CD4-positive, alpha-beta memory T cell (primary cell): ENCODE data around the gene TBL1X. TPM values are rescaled to one million over a fixed set of nuclear protein-coding genes. Genes with fewer than 3 reads are reported as not detected.

Source experiments
- CTCF ChIA-PET: fragments of 350-600 bp; sonication (Branson Sonifier 250); formaldehyde crosslinking; loops from one replicate; lab custom pipeline; 2021; ENCODE audit warnings: inconsistent platforms; ENCODE audit not compliant: partially characterized antibody; lab: Charles Lee
- POLR2A ChIA-PET: fragments of 350-600 bp; sonication (Branson Sonifier 250); formaldehyde crosslinking; loops from one replicate; lab custom pipeline; 2021; ENCODE audit not compliant: partially characterized antibody; lab: Charles Lee
- DNase-seq, 5 donors: peaks; one replicate each; pipeline versions ENCODE4 v3.0.0 to v3.0.0-alpha.2; 2020 to 2022; ENCODE audit warnings: mixed read lengths in 1 of 5
- H3K27ac ChIP-seq: one replicate; pipeline ENCODE4 v1.7.0; 2013; ENCODE audit warnings: low read depth, low read length
- H3K27me3 ChIP-seq: 2 replicates; pipeline ENCODE4 v1.7.0; 2013; ENCODE audit warnings: mild to moderate bottlenecking, low read length, moderate library complexity; ENCODE audit not compliant: insufficient read depth
- H3K36me3 ChIP-seq: 2 replicates; pipeline ENCODE4 v1.7.0; 2013; ENCODE audit warnings: mild to moderate bottlenecking, low read length, moderate library complexity; ENCODE audit not compliant: insufficient read depth
- H3K4me1 ChIP-seq: 2 replicates; pipeline ENCODE4 v1.7.0; 2013; ENCODE audit warnings: mild to moderate bottlenecking, low read length, moderate library complexity; ENCODE audit not compliant: insufficient read depth
- H3K4me3 ChIP-seq, 2 donors: one replicate each; pipeline ENCODE4 v1.7.0; 2013; ENCODE audit warnings: low read length in 2 of 2, mild to moderate bottlenecking in 1 of 2
- H3K9me3 ChIP-seq, 2 donors: one replicate each; pipeline ENCODE4 v1.7.0; 2013; ENCODE audit warnings: low read length in 2 of 2, control low read depth in 1 of 2; ENCODE audit not compliant: control insufficient read depth in 1 of 2
- H3K27ac Mint-ChIP-seq, 7 donors: one replicate each; pipeline ENCODE4 v1.8.0; 2020 to 2021; ENCODE audit warnings: mixed read lengths in 7 of 7, mild to moderate bottlenecking in 6 of 7, inconsistent platforms in 3 of 7, moderate library complexity in 3 of 7
- H3K27me3 Mint-ChIP-seq, 2 donors: one replicate each; pipeline ENCODE4 v1.8.0; 2020 to 2021; ENCODE audit warnings: mixed read lengths in 2 of 2
- H3K36me3 Mint-ChIP-seq, 2 donors: one replicate each; pipeline ENCODE4 v1.8.0; 2020 to 2021; ENCODE audit warnings: mixed read lengths in 2 of 2, inconsistent platforms in 1 of 2, mild to moderate bottlenecking in 1 of 2
- H3K4me1 Mint-ChIP-seq, 4 donors: one replicate each; pipeline ENCODE4 v1.8.0; 2020 to 2021; ENCODE audit warnings: mixed read lengths in 4 of 4, mild to moderate bottlenecking in 1 of 4
- H3K4me3 Mint-ChIP-seq, 8 donors: one replicate each; pipeline ENCODE4 v1.8.0; 2020 to 2021; ENCODE audit warnings: mixed read lengths in 8 of 8, mild to moderate bottlenecking in 7 of 8, moderate library complexity in 6 of 8, inconsistent platforms in 3 of 8
- H3K9me3 Mint-ChIP-seq, 8 donors: one replicate each; pipeline ENCODE4 v1.8.0; 2020 to 2021; ENCODE audit warnings: mixed read lengths in 8 of 8, mild to moderate bottlenecking in 5 of 8, inconsistent platforms in 3 of 8, moderate library complexity in 1 of 8
- intact Hi-C: fragments of 100-400 bp; cut with micrococcal nuclease; formaldehyde crosslinking; loops from one replicate; pipeline ENCODE4 v1.15.1; 2023
- polyA plus RNA-seq, 2 donors: library from polyadenylated mRNA; unstranded; fragments of 300-500 nt; fragmentation: Illumina TruSeq; gene quantifications; one replicate each; pipeline ENCODE4 v1.2.3, GENCODE V29; 2021
- total RNA-seq, 2 experiments: library from RNA; stranded (reverse); gene quantifications; one replicate each; pipeline ENCODE4 v1.2.3, GENCODE V29; 2021

TBL1X gene
- total and polyA plus RNA-seq, 4 experiments from 2014 or later = 6.1 to 50.5 (median 34.3) TPM

- no peaks in the 10 kb centered on the region for H3K36me3 Mint-ChIP-seq
- intact Hi-C loops = no loop called here
- ChIA-PET POLR2A (interaction anchor here (0.6 kb wide), 1 partner anchor 57 kb away, joined by 4 read pairs; no protein-coding TSS in a partner anchor), CTCF (no interaction called here)
- peak overlapping the region in 1 of 7 donors; percentile 44 for H3K27ac Mint-ChIP-seq
- H3K4me3 Mint-ChIP-seq = no peak overlapping the region
- H3K9me3 Mint-ChIP-seq = no peaks in the 10 kb centered on the region
- H3K4me1 Mint-ChIP-seq = peaks cover 6 to 13% (median 9%) of the 10 kb centered on the region in 4 donors
- H3K9me3 ChIP-seq = no peaks in the 10 kb centered on the region
- no peaks in the 10 kb centered on the region for H3K27me3 Mint-ChIP-seq
- DNase-seq = no peak
- no peak overlapping the region for H3K4me3 ChIP-seq
- no peaks in the 10 kb centered on the region for H3K4me1 ChIP-seq
- H3K27me3 ChIP-seq = no peaks in the 10 kb centered on the region
- H3K36me3 ChIP-seq = no peaks in the 10 kb centered on the region
- no peak overlapping the region for H3K27ac ChIP-seq
Measured at GRCh38 chrX:9614016-9614415, 149.2 kb downstream of the TBL1X start.

DNA sequence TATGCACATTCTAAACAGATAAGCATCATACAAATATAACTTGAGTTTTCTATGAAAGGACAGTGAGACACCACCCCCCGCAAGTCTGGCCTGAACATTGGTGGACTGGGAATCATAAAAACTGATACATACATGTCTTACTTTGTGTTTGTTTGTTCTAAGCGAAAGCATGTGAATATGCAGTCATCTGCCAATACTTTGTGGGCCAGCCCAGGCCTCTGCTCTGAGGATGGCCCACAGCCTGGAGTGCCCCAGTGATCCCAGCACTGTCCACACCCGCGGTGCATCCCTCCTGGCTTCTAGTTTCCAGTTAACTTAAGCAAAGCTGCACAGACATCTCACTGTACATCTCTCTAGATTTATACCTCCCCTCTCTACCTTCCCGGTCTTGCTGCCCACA is 154.3 kb downstream of the TBL1X start:
- peaks cover 11% of the 10 kb centered on the region for H3K4me1 ChIP-seq
- H3K36me3 ChIP-seq = no peaks in the 10 kb centered on the region
- Mint-ChIP-seq H3K4me1 (peaks cover 29 to 38% (median 37%) of the 10 kb centered on the region in 4 donors), H3K9me3 (peaks cover 0 to 2% (median 0%) of the 10 kb centered on the region in 8 donors), H3K36me3 (no peaks in the 10 kb centered on the region), H3K4me3 (no peak overlapping the region), H3K27ac (peak overlapping the region in 1 of 7 donors; percentile 66), H3K27me3 (no peaks in the 10 kb centered on the region)
- H3K4me3 ChIP-seq = no peak overlapping the region
- H3K27me3 ChIP-seq = no peaks in the 10 kb centered on the region
- no peak overlapping the region for H3K27ac ChIP-seq
- no peaks in the 10 kb centered on the region for H3K9me3 ChIP-seq
- ChIA-PET CTCF (no interaction called here), POLR2A (no interaction called here)
- intact Hi-C loops = no loop called here
- no peak for DNase-seq

GRCh38 chrX:9619581-9619980 is 154.7 kb downstream of the TBL1X start:
- no peaks in the 10 kb centered on the region for H3K36me3 Mint-ChIP-seq
- CTCF ChIA-PET = no interaction called here
- POLR2A ChIA-PET = no interaction called here
- DNase-seq = no peak
- H3K9me3 Mint-ChIP-seq = peaks cover 0 to 2% (median 0%) of the 10 kb centered on the region in 8 donors
- H3K4me1 Mint-ChIP-seq = peaks cover 29 to 41% (median 41%) of the 10 kb centered on the region in 4 donors
- Histone ChIP-seq H3K9me3 (no peaks in the 10 kb centered on the region), H3K4me1 (peaks cover 14% of the 10 kb centered on the region), H3K27me3 (no peaks in the 10 kb centered on the region), H3K36me3 (no peaks in the 10 kb centered on the region), H3K4me3 (no peak overlapping the region), H3K27ac (no peak overlapping the region)
- no peaks in the 10 kb centered on the region for H3K27me3 Mint-ChIP-seq
- peak overlapping the region in 1 of 7 donors; percentile 66 for H3K27ac Mint-ChIP-seq
- no peak overlapping the region for H3K4me3 Mint-ChIP-seq
- intact Hi-C loops = no loop called here

DNA sequence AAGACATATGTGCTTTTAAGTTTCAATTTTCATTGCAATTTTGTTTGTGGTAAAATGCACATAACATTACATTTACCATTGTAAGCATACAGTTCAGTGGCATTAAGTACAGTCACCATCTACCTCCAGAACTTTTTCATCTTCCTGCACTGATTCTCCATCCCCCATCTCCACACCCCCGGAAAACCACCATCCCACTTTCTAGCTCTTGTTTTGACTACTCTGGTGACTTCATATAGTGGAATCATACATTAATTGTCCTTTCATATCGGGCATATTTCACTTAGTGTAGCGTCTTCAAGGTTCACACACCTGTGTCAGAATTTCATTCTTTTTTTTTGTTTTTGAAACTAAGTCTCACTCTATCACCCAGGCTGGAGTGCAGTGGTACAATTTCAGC is 157.3 kb downstream of the TBL1X start:
- Histone ChIP-seq H3K4me1 (peaks cover 14% of the 10 kb centered on the region), H3K36me3 (no peaks in the 10 kb centered on the region), H3K4me3 (no peak overlapping the region), H3K27me3 (no peaks in the 10 kb centered on the region), H3K27ac (no peak overlapping the region), H3K9me3 (no peaks in the 10 kb centered on the region)
- H3K9me3 Mint-ChIP-seq = peaks cover 0 to 2% (median 0%) of the 10 kb centered on the region in 8 donors
- H3K36me3 Mint-ChIP-seq = peaks cover 0 to 3% of the 10 kb centered on the region in 2 donors
- H3K4me3 Mint-ChIP-seq = peak overlapping the region in 2 of 8 donors; percentile 17 to 53
- no peaks in the 10 kb centered on the region for H3K27me3 Mint-ChIP-seq
- H3K4me1 Mint-ChIP-seq = peaks cover 33 to 45% (median 45%) of the 10 kb centered on the region in 4 donors
- intact Hi-C loops = no loop called here
- CTCF ChIA-PET = no interaction called here
- POLR2A ChIA-PET = no interaction called here
- peak overlapping the region in 3 of 7 donors; percentile 3 to 18 (median 12) for H3K27ac Mint-ChIP-seq
- no peak for DNase-seq

GRCh38 chrX:9626379-9626778 is 161.5 kb downstream of the TBL1X start:
- Histone ChIP-seq H3K27ac (no peak overlapping the region), H3K27me3 (no peaks in the 10 kb centered on the region), H3K36me3 (no peaks in the 10 kb centered on the region), H3K4me1 (peaks cover 14% of the 10 kb centered on the region), H3K4me3 (no peak overlapping the region), H3K9me3 (no peaks in the 10 kb centered on the region)
- H3K27ac Mint-ChIP-seq = no peak overlapping the region
- intact Hi-C loops = no loop called here
- H3K36me3 Mint-ChIP-seq = peaks cover 0 to 3% of the 10 kb centered on the region in 2 donors
- H3K27me3 Mint-ChIP-seq = no peaks in the 10 kb centered on the region
- CTCF ChIA-PET = no interaction called here
- no peak overlapping the region for H3K4me3 Mint-ChIP-seq
- peaks cover 0 to 2% (median 0%) of the 10 kb centered on the region in 8 donors for H3K9me3 Mint-ChIP-seq
- peaks cover 20 to 26% (median 24%) of the 10 kb centered on the region in 4 donors for H3K4me1 Mint-ChIP-seq
- POLR2A ChIA-PET = no interaction called here
- DNase-seq = no peak

DNA sequence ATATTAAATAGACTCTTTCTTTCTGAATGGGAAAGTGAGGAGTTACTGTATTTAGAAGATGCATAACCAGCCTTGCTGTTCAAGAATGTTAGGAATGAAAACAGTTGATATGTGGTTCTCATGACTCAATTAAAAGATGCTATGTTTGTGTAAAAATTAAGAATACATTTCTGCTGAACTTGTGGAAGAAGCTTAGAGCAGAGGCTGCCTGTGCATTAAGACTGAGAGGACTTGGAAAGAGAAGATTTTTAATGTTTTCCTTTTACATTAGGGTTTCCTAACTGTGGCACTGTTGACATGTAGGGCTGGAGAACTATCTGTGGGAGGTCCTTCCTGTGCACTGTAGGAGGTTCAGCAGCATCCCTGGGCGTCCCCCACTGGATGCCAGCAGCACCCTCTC is 163.1 kb downstream of the TBL1X start:
- peaks cover 10% of the 10 kb centered on the region for H3K4me1 ChIP-seq
- no peaks in the 10 kb centered on the region for H3K27me3 ChIP-seq
- no peak overlapping the region for H3K27ac ChIP-seq
- POLR2A ChIA-PET = no interaction called here
- no peak overlapping the region for H3K4me3 ChIP-seq
- H3K27ac Mint-ChIP-seq = no peak overlapping the region
- no peaks in the 10 kb centered on the region for H3K9me3 ChIP-seq
- peaks cover 0 to 4% (median 0%) of the 10 kb centered on the region in 8 donors for H3K9me3 Mint-ChIP-seq
- peaks cover 0 to 3% of the 10 kb centered on the region in 2 donors for H3K36me3 Mint-ChIP-seq
- no peaks in the 10 kb centered on the region for H3K27me3 Mint-ChIP-seq
- no peaks in the 10 kb centered on the region for H3K36me3 ChIP-seq
- H3K4me1 Mint-ChIP-seq = peaks cover 13 to 17% (median 15%) of the 10 kb centered on the region in 4 donors
- CTCF ChIA-PET = no interaction called here
- no peak for DNase-seq
- H3K4me3 Mint-ChIP-seq = no peak overlapping the region
- intact Hi-C loops = no loop called here

- H3K9me3 Mint-ChIP-seq = peaks cover 0 to 2% (median 0%) of the 10 kb centered on the region in 8 donors
- CTCF ChIA-PET = no interaction called here
- H3K4me1 ChIP-seq = peaks cover 6% of the 10 kb centered on the region
- intact Hi-C loops = no loop called here
- no peak for DNase-seq
- POLR2A ChIA-PET = no interaction called here
- no peak overlapping the region for H3K27ac Mint-ChIP-seq
- no peak overlapping the region for H3K4me3 ChIP-seq
- no peaks in the 10 kb centered on the region for H3K27me3 ChIP-seq
- H3K4me1 Mint-ChIP-seq = peaks cover 11 to 14% (median 12%) of the 10 kb centered on the region in 4 donors
- no peak overlapping the region for H3K27ac ChIP-seq
- H3K4me3 Mint-ChIP-seq = no peak overlapping the region
- no peaks in the 10 kb centered on the region for H3K27me3 Mint-ChIP-seq
- H3K9me3 ChIP-seq = no peaks in the 10 kb centered on the region
- no peaks in the 10 kb centered on the region for H3K36me3 ChIP-seq
- H3K36me3 Mint-ChIP-seq = peaks cover 3% of the 10 kb centered on the region in 2 donors
Measured at GRCh38 chrX:9628779-9629493, 164.1 kb downstream of the TBL1X start.
